ENCODE measurements around the gene ASPSCR1. TPM values are rescaled to one million over a fixed set of nuclear protein-coding genes. Genes with fewer than 3 reads are reported as not detected.
A peak's percentile ranks its signal among the peaks of the same experiment; 100 is the strongest.

ASPSCR1 gene, protein sequence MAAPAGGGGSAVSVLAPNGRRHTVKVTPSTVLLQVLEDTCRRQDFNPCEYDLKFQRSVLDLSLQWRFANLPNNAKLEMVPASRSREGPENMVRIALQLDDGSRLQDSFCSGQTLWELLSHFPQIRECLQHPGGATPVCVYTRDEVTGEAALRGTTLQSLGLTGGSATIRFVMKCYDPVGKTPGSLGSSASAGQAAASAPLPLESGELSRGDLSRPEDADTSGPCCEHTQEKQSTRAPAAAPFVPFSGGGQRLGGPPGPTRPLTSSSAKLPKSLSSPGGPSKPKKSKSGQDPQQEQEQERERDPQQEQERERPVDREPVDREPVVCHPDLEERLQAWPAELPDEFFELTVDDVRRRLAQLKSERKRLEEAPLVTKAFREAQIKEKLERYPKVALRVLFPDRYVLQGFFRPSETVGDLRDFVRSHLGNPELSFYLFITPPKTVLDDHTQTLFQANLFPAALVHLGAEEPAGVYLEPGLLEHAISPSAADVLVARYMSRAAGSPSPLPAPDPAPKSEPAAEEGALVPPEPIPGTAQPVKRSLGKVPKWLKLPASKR
- total RNA-seq (2012; rRNA removed) = 7.2 and 8.3 TPM in 2 replicates
- 17.2 and 26.0 TPM in 2 replicates for polyA plus RNA-seq (2012; rRNA removed)
- polyA plus RNA-seq (2012; cell fraction: cytosol; rRNA removed) = 22.0 and 24.6 TPM in 2 replicates
- polyA plus RNA-seq (2012; cell fraction: nucleus; rRNA removed; ENCODE audit: low replicate concordance) = 57.3 and 145 TPM in 2 replicates
- Bru-seq, nascent RNA = percentile 63 among the genes with signal in this experiment
- percentile 73 among the genes with signal in this experiment for BruChase-seq, experiment 1, labeled RNA remaining after a 6-hour chase
- BruChase-seq, experiment 2, labeled RNA remaining after a 2-hour chase = percentile 68 among the genes with signal in this experiment
- long read RNA-seq, full-length matches to known transcripts = 37 of 56 reads
- long read RNA-seq, partial matches to known transcripts = 5 of 56 reads
- long read RNA-seq, other reads (novel, unspliced or antisense) = 14 of 56 reads

DNA sequence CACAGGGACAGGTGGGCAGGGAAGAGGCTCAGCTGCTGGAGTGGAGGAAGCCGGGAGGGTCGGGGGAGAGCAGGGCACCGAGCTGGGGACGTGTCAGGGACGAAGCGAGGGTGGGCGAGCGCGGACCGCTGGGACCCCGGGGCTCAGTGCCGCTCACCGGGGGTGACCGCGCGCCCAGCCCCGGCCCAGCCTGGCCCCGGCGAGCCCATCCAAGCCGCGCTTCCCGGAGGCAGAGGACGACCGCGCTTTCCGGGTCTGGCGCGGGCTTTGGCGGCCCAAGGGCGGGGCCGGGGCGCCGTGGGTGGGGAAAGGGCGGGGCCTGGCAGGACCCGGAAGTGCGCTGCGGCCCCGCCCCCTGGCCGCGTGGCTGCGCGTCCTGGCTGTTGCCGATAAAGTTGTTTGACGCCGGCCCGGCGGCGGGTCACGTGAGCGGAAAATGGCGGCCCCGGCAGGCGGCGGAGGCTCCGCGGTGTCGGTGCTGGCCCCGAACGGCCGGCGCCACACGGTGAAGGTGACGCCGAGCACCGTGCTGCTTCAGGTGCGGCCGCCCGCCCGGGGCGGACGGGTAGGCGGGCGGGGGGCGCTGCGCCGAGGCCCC, at the start of gene ASPSCR1:
Gene ASPSCR1, plus strand, starts transcription at position 419 of the 598 bp plus-strand sequence. Its CDS starts 18 bp downstream, at position 437.
- BruUV-seq (replicated peaks) = no TSS peak
- Histone ChIP-seq H3K9me3 (ENCODE audit: control insufficient read depth, insufficient read depth, low read length) (peaks cover 3% of the 10 kb centered on the region; the same call in 1 of the 2 replicates), H2AK5ac (ENCODE audit: low read depth, low read length) (peak within 1 kb of the TSS; percentile 71), H2BK5ac (ENCODE audit: low read depth, low read length, poor library complexity, severe bottlenecking) (peak within 1 kb of the TSS; percentile 98), H3K23ac (ENCODE audit: low read depth, low read length) (peak within 1 kb of the TSS; percentile 90), H3K14ac (replicated peaks; ENCODE audit: low read depth, low read length) (peak within 1 kb of the TSS; percentile 100), H4K5ac (ENCODE audit: low read depth, low read length) (peak within 1 kb of the TSS; percentile 90), H2AK9ac (replicated peaks; ENCODE audit: low read depth, low read length, poor library complexity) (peak within 1 kb of the TSS; percentile 98), H3K9ac (ENCODE audit: low read depth, low read length) (peak within 1 kb of the TSS; percentile 75), H3K18ac (ENCODE audit: low read depth, low read length) (peak within 1 kb of the TSS; percentile 63), H4K20me1 (ENCODE audit: insufficient read depth, low read length) (no peaks in the 10 kb centered on the region), H3K4me1 (ENCODE audit: control insufficient read depth, insufficient read depth, low read length) (peaks cover 3% of the 10 kb centered on the region), H2BK15ac (ENCODE audit: low read depth, low read length) (peak within 1 kb of the TSS; percentile 15; the same call in 1 of the 3 replicates), H3K9me1 (ENCODE audit: insufficient read depth, low read length) (peaks cover 13% of the 10 kb centered on the region), H4K91ac (ENCODE audit: insufficient read depth, low read depth, low read length) (peak within 1 kb of the TSS; percentile 84), H2BK120ac (ENCODE audit: low read depth, low read length) (peak within 1 kb of the TSS; percentile 95; the same call in 1 of the 2 replicates), H3K36me3 (ENCODE audit: control insufficient read depth, insufficient read depth, low read length) (peaks cover 6% of the 10 kb centered on the region; the same call in 1 of the 2 replicates), H3K56ac (ENCODE audit: extremely low read depth, insufficient read depth, low read length) (no peak within 1 kb of the TSS), H2AFZ (replicated peaks; ENCODE audit: low read length, poor library complexity) (peak within 1 kb of the TSS; percentile 98), H3K4me3 (ENCODE audit: insufficient read depth, low read depth, low read length) (peak within 1 kb of the TSS; percentile 88), H3K4ac (ENCODE audit: low read depth, low read length) (peak within 1 kb of the TSS; percentile 86), H2BK20ac (ENCODE audit: low read depth, low read length) (0 out of 2 replicates have a peak within 1 kb of the TSS, but pooled peaks have one; percentile 75), H3K27me3 (ENCODE audit: control insufficient read depth, insufficient read depth, low read length) (no peaks in the 10 kb centered on the region), H3K27ac (ENCODE audit: insufficient read depth, low read length) (peak within 1 kb of the TSS; percentile 87), H3K79me1 (ENCODE audit: low read depth in 1 of 2, low read length in 2 of 2) (peaks cover 10 to 24% of the 10 kb centered on the region in 2 experiments; a peak in 3 of 4 replicates), H3K4me2 (ENCODE audit: low read depth, low read length) (peak within 1 kb of the TSS; percentile 94), H4K8ac (ENCODE audit: low read depth in 2 of 2, low read length in 2 of 2) (peak within 1 kb of the TSS; percentile 73 to 97)
- CTCF ChIA-PET = no interaction called here
- DNase-seq (peak; percentile 91), ATAC-seq (ENCODE audit: low read depth) (peak; percentile 98)
- dilution Hi-C loops (cut with HindIII; ENCODE audit: low sequenced_read_pairs, unreplicated experiment) = no loop called here
- intact Hi-C loops (cut with micrococcal nuclease) = loop anchor here (2.0 kb wide), 1 partner anchor 41 kb away; the partner anchor contains the start of gene PYCR1
- in situ Hi-C loops (cut with MboI; ENCODE audit: low sequenced_read_pairs) = no loop called here
- POLR2A ChIA-PET (ENCODE audit: unreplicated experiment) = no interaction called here
- WGBS, 2 experiments (ENCODE audit: extremely low coverage in 2 of 2, insufficient read length in 1 of 2) = 1% methylated on average over 21 of the region's 76 CpGs; no CpG with 5 or more reads in 1 of the 2 experiments
- TF ChIP-seq, protein P1, sequence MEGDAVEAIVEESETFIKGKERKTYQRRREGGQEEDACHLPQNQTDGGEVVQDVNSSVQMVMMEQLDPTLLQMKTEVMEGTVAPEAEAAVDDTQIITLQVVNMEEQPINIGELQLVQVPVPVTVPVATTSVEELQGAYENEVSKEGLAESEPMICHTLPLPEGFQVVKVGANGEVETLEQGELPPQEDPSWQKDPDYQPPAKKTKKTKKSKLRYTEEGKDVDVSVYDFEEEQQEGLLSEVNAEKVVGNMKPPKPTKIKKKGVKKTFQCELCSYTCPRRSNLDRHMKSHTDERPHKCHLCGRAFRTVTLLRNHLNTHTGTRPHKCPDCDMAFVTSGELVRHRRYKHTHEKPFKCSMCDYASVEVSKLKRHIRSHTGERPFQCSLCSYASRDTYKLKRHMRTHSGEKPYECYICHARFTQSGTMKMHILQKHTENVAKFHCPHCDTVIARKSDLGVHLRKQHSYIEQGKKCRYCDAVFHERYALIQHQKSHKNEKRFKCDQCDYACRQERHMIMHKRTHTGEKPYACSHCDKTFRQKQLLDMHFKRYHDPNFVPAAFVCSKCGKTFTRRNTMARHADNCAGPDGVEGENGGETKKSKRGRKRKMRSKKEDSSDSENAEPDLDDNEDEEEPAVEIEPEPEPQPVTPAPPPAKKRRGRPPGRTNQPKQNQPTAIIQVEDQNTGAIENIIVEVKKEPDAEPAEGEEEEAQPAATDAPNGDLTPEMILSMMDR (conservative IDR thresholded peaks at IDR 0.05; ENCODE audit: low read depth, low read length) = 0 out of 2 replicates have a peak, but pooled peaks have one; percentile 1
- TF ChIP-seq FOS (IDR thresholded peaks at IDR 0.05; ENCODE audit: low read depth, low read length) = peak; percentile 32; the same call in 1 of the 2 replicates
- TF ChIP-seq POLR2A (IDR thresholded peaks at IDR 0.05; ENCODE audit: low read depth, low read length) = peak; percentile 90
- no peak for TF ChIP-seq CHD1 (IDR thresholded peaks at IDR 0.05; ENCODE audit: low read depth, low read length)
- TF ChIP-seq MAFK (IDR thresholded peaks at IDR 0.05; ENCODE audit: low read depth, low read length) = no peak
- peak; percentile 91 for TF ChIP-seq MXI1 (IDR thresholded peaks at IDR 0.05; ENCODE audit: borderline replicate concordance, low read depth, low read length)
- TF ChIP-seq NFE2L2 (IDR thresholded peaks at IDR 0.05; ENCODE audit: low read depth, low read length) = no peak; the same call in 1 of the 2 replicates
- no peak for TF ChIP-seq CEBPB (IDR thresholded peaks at IDR 0.05; ENCODE audit: low read depth, low read length)
- TF ChIP-seq RAD21 (IDR thresholded peaks at IDR 0.05; ENCODE audit: low read length) = no peak
- TF ChIP-seq SMC3 (IDR thresholded peaks at IDR 0.05; ENCODE audit: low read depth, low read length) = no peak
- TF ChIP-seq, protein P2, sequence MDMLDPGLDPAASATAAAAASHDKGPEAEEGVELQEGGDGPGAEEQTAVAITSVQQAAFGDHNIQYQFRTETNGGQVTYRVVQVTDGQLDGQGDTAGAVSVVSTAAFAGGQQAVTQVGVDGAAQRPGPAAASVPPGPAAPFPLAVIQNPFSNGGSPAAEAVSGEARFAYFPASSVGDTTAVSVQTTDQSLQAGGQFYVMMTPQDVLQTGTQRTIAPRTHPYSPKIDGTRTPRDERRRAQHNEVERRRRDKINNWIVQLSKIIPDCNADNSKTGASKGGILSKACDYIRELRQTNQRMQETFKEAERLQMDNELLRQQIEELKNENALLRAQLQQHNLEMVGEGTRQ (IDR thresholded peaks at IDR 0.05; ENCODE audit: low read depth, low read length) = peak; percentile 98
- TF ChIP-seq MAZ (IDR thresholded peaks at IDR 0.05; ENCODE audit: borderline replicate concordance, low read depth, low read length) = peak; percentile 88; the same call in 1 of the 2 replicates
